ENCODE results near the gene ADAM23. TPM values are rescaled to one million over a fixed set of nuclear protein-coding genes. Genes with fewer than 3 reads are reported as not detected.

The ADAM23 gene
- total and polyA plus RNA-seq, 2 donors from 2014 or later: 1.0 to 2.5 TPM

DNA sequence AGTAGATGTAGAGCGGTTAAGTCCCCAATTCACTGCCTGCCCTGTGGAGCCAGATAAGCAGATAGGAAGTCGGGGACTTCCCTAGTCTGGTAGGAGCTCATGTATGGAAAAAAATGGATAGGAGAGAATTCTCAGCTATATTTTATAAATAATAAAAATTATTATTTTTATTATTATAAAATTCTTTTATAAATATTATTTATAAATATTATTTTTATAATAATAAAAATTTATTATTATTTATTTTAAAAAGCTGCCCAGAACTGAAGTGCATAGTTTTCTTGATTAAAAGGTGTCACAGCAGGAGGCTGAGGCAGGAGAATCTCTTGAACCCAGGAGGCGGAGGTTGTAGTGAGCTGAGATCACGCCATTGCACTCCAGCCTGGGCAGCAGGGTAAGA lies 97.4 kb downstream of the ADAM23 start:
- no peaks in the 10 kb centered on the region for H3K4me1 ChIP-seq (ENCODE audit: control insufficient read depth in 2 of 3, insufficient read depth in 2 of 3, low read depth in 1 of 3, low read length in 3 of 3)
- FAIRE-seq (no peak), DNase-seq (no peak)
- no peaks in the 10 kb centered on the region for H3K27me3 ChIP-seq (ENCODE audit: control insufficient read depth, insufficient read depth, low read length)
- H3K9ac ChIP-seq (ENCODE audit: low read length in 3 of 3): no peak overlapping the region
- TF ChIP-seq, protein P1, sequence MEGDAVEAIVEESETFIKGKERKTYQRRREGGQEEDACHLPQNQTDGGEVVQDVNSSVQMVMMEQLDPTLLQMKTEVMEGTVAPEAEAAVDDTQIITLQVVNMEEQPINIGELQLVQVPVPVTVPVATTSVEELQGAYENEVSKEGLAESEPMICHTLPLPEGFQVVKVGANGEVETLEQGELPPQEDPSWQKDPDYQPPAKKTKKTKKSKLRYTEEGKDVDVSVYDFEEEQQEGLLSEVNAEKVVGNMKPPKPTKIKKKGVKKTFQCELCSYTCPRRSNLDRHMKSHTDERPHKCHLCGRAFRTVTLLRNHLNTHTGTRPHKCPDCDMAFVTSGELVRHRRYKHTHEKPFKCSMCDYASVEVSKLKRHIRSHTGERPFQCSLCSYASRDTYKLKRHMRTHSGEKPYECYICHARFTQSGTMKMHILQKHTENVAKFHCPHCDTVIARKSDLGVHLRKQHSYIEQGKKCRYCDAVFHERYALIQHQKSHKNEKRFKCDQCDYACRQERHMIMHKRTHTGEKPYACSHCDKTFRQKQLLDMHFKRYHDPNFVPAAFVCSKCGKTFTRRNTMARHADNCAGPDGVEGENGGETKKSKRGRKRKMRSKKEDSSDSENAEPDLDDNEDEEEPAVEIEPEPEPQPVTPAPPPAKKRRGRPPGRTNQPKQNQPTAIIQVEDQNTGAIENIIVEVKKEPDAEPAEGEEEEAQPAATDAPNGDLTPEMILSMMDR (IDR thresholded peaks at IDR 0.05; ENCODE audit: borderline replicate concordance, extremely low read depth, insufficient read depth): no peak
- no peak overlapping the region for H3K27ac ChIP-seq (ENCODE audit: low read depth in 2 of 2, low read length in 2 of 2)
- intact Hi-C loops (cut with DNase I): no loop called here
- H3K36me3 ChIP-seq (ENCODE audit: control insufficient read depth in 2 of 3, insufficient read depth in 3 of 3, low read length in 3 of 3): no peaks in the 10 kb centered on the region
- no peak overlapping the region for H3K4me3 ChIP-seq (ENCODE audit: low read length in 3 of 3)
- H3K9me3 ChIP-seq (ENCODE audit: control insufficient read depth in 2 of 3, insufficient read depth in 1 of 3, low read length in 3 of 3): no peaks in the 10 kb centered on the region

DNA sequence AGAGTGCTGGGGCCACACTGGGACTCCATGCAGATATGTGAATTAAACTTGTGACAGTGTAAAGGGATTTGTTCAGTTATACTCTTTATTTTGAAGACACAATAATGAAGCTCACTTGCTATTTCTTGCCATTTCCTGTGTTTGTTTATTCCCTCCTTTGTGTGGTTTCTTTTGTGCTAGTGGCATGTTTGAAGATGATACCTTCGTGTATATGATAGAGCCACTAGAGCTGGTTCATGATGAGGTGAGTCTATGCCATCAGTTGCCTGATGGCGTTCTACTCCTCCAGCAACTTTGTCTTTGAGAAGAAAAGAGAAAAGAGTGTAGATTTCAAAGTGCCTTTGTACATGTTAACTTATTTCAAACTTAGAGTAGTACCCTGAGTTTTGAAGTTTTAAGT lies 99.7 kb downstream of the ADAM23 start:
- Histone ChIP-seq H3K4me3 (ENCODE audit: low read length in 3 of 3) (no peak overlapping the region), H3K9me3 (ENCODE audit: control insufficient read depth in 2 of 3, insufficient read depth in 1 of 3, low read length in 3 of 3) (no peaks in the 10 kb centered on the region), H3K9ac (ENCODE audit: low read length in 3 of 3) (no peak overlapping the region), H3K36me3 (ENCODE audit: control insufficient read depth in 2 of 3, insufficient read depth in 3 of 3, low read length in 3 of 3) (no peaks in the 10 kb centered on the region), H3K27me3 (ENCODE audit: control insufficient read depth, insufficient read depth, low read length) (no peaks in the 10 kb centered on the region), H3K4me1 (ENCODE audit: control insufficient read depth in 2 of 3, insufficient read depth in 2 of 3, low read depth in 1 of 3, low read length in 3 of 3) (no peaks in the 10 kb centered on the region), H3K27ac (ENCODE audit: low read depth in 2 of 2, low read length in 2 of 2) (no peak overlapping the region)
- intact Hi-C loops (cut with DNase I): no loop called here
- TF ChIP-seq, protein P1 (IDR thresholded peaks at IDR 0.05; ENCODE audit: borderline replicate concordance, extremely low read depth, insufficient read depth): no peak
- DNase-seq: no peak
- FAIRE-seq: no peak

DNA sequence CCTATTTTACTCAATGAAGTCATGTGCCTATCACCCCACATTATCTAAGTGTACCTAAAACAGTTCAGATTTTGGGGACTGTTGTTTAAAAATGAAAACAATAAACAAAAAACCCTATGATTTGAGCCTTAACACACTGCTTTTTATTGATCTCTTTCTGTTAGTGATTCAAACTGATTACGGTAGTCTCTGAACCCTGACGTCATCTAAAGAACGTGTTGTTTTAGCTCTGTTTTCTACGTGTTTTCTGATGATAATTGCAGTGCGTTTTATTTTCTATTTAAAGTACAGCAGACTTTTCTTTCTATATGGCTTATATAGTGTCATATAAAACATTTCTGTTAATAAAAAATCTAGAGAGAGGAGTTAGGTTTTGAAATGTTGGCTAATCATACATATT lies 105.1 kb downstream of the ADAM23 start:
- TF ChIP-seq, protein P1 (IDR thresholded peaks at IDR 0.05; ENCODE audit: borderline replicate concordance, extremely low read depth, insufficient read depth): no peak
- intact Hi-C loops (cut with DNase I): no loop called here
- no peaks in the 10 kb centered on the region for H3K4me1 ChIP-seq (ENCODE audit: control insufficient read depth in 2 of 3, insufficient read depth in 2 of 3, low read depth in 1 of 3, low read length in 3 of 3)
- DNase-seq: no peak
- no peak overlapping the region for H3K4me3 ChIP-seq (ENCODE audit: low read length in 3 of 3)
- H3K36me3 ChIP-seq (ENCODE audit: control insufficient read depth in 2 of 3, insufficient read depth in 3 of 3, low read length in 3 of 3): no peaks in the 10 kb centered on the region
- H3K27me3 ChIP-seq (ENCODE audit: control insufficient read depth, insufficient read depth, low read length): no peaks in the 10 kb centered on the region
- H3K9ac ChIP-seq (ENCODE audit: low read length in 3 of 3): no peak overlapping the region
- no peak overlapping the region for H3K27ac ChIP-seq (ENCODE audit: low read depth in 2 of 2, low read length in 2 of 2)
- no peak for FAIRE-seq
- no peaks in the 10 kb centered on the region for H3K9me3 ChIP-seq (ENCODE audit: control insufficient read depth in 2 of 3, insufficient read depth in 1 of 3, low read length in 3 of 3)

DNA sequence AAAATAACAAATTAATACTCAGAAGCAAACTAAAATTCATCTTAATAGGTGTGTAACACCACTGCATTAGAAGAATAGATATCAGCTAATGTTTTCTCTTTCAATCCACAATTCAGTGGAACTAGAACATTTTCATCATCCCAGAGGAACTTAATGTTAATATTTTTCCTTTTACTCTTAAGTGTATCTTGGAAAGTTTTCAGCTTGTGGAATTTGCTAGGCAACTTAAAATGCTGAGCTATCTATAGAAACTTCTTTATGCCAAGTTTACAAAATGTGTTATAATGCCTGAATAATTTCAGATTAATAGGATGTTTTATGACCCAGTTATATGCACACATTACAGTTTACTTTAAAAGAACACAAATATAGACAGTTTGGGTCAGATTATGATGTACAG lies 112.4 kb downstream of the ADAM23 start:
- no peaks in the 10 kb centered on the region for H3K27me3 ChIP-seq (ENCODE audit: control insufficient read depth, insufficient read depth, low read length)
- no peaks in the 10 kb centered on the region for H3K9me3 ChIP-seq (ENCODE audit: control insufficient read depth in 2 of 3, insufficient read depth in 1 of 3, low read length in 3 of 3)
- DNase-seq (no peak), FAIRE-seq (no peak)
- no peak overlapping the region for H3K9ac ChIP-seq (ENCODE audit: low read length in 3 of 3)
- H3K4me3 ChIP-seq (ENCODE audit: low read length in 3 of 3): no peak overlapping the region
- no peak overlapping the region for H3K27ac ChIP-seq (ENCODE audit: low read depth in 2 of 2, low read length in 2 of 2)
- no peaks in the 10 kb centered on the region for H3K4me1 ChIP-seq (ENCODE audit: control insufficient read depth in 2 of 3, insufficient read depth in 2 of 3, low read depth in 1 of 3, low read length in 3 of 3)
- H3K36me3 ChIP-seq (ENCODE audit: control insufficient read depth in 2 of 3, insufficient read depth in 3 of 3, low read length in 3 of 3): no peaks in the 10 kb centered on the region
- TF ChIP-seq, protein P1 (IDR thresholded peaks at IDR 0.05; ENCODE audit: borderline replicate concordance, extremely low read depth, insufficient read depth): no peak
- intact Hi-C loops (cut with DNase I): no loop called here
